GM13976 (cell line): Measurements from ENCODE around the gene ASPDH.

Experiments
- DNase-seq: peaks from one replicate; pipeline ENCODE4 v3.0.0; 2012; ENCODE audit warnings: low spot score
- CTCF ChIP-seq: IDR thresholded peaks from 2 replicates; pipeline ENCODE4 v1.5.1; 2012; ENCODE audit warnings: borderline replicate concordance, mild to moderate bottlenecking; ENCODE audit not compliant: insufficient read depth; ENCODE audit errors: extremely low read depth, missing control alignments, control extremely low read depth
- in situ Hi-C: fragments of 300-500 bp; cut with MboI; formaldehyde crosslinking; loops from one replicate; pipeline ENCODE4 v1.12.0; 2022; ENCODE audit warnings: low sequenced_read_pairs, mixed read lengths, inconsistent platforms; ENCODE audit not compliant: unreplicated experiment

Gene ASPDH

GRCh38 chr19:50516456-50516855 is 2.7 kb upstream of the ASPDH start:
- no peak for DNase-seq
- no peak for TF ChIP-seq CTCF
- in situ Hi-C loops, result no loop called here

GRCh38 chr19:50515168-50515561 is 1.5 kb upstream of the ASPDH start:
- in situ Hi-C loops, result no loop called here
- no peak for TF ChIP-seq CTCF
- no peak for DNase-seq

- DNase-seq, result no peak
- TF ChIP-seq CTCF, result no peak
- in situ Hi-C loops, result no loop called here
Observed at GRCh38 chr19:50514346-50515167, 844 bp upstream of the ASPDH start.

GRCh38 chr19:50512999-50513745 is 541 bp downstream of the ASPDH start:
- in situ Hi-C loops, result no loop called here
- DNase-seq, result no peak
- no peak for TF ChIP-seq CTCF

GRCh38 chr19:50512112-50512998 is 1.4 kb downstream of the ASPDH start:
- DNase-seq, result no peak
- TF ChIP-seq CTCF, result no peak
- in situ Hi-C loops, result no loop called here
